Stimulated activated CD4-positive, alpha-beta T cell treated with anti-CD3 and anti-CD28 coated beads, Interleukin-4, amount 100 ng/mL, for 1 hour (primary cell): ENCODE data around the gene TET1.
"Not testable (repeated sequence)": the region's sequence is repeated elsewhere in the genome, so short reads cannot be mapped to it uniquely, and the experiment has no call there.

Experiments
- DNase-seq: peaks from one replicate; pipeline ENCODE4 v3.0.0-alpha.2; 2020

The TET1 gene

GRCh38 chr10:68565658-68566057 lies 5.5 kb downstream of the TET1 start:
- DNase-seq, result no peak

DNA sequence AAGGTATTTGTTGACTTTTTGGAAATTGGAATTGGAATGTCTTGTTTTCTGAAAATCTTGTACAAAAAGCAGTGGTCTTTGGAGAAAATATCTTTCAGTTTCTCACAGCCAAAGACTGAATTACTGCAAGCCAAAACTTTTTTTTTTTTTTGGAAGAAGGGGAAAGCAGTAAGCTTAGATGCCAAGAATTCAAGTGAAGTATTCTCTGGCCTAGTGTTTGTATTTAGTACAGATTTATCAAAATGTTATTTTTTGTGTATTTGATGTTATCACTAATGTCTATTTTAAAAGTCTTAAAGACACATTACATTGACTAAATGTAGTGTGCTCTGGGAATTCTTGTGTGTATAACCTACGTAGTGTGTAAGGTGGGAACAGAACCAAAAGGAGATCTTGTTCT lies 6.2 kb downstream of the TET1 start:
- no peak for DNase-seq

DNA sequence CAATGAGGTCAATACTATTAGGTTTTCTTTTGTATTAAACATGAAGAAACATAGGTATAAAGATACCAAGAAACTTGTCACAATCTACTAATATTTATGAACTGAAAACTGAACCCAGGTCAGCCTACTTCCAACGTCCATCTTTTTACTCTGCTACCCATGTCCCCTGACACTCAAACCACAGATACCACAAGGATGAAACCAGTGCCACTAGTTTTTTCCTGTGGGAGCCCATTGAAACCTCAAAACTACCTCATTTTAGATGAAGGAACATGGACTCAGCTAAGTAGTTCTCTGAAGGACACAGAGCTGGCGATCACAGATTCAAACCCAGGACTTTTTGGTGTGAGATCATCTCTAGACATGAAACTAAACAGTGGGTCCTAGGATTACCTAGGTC lies 6.8 kb downstream of the TET1 start:
- DNase-seq, result no peak

- DNase-seq, result no peak
These were observed 12.0 kb downstream of the TET1 start for GRCh38 chr10:68572151-68572550.

- no peak for DNase-seq
These were observed 13.9 kb downstream of the TET1 start for GRCh38 chr10:68574051-68574450.

GRCh38 chr10:68576118-68576517 lies 16.0 kb downstream of the TET1 start:
- no peak for DNase-seq

- no peak for DNase-seq
These were observed 18.8 kb downstream of the TET1 start for GRCh38 chr10:68578974-68579373.

- not testable (repeated sequence) for DNase-seq
These were observed 24.1 kb downstream of the TET1 start for GRCh38 chr10:68584187-68584586.

DNA sequence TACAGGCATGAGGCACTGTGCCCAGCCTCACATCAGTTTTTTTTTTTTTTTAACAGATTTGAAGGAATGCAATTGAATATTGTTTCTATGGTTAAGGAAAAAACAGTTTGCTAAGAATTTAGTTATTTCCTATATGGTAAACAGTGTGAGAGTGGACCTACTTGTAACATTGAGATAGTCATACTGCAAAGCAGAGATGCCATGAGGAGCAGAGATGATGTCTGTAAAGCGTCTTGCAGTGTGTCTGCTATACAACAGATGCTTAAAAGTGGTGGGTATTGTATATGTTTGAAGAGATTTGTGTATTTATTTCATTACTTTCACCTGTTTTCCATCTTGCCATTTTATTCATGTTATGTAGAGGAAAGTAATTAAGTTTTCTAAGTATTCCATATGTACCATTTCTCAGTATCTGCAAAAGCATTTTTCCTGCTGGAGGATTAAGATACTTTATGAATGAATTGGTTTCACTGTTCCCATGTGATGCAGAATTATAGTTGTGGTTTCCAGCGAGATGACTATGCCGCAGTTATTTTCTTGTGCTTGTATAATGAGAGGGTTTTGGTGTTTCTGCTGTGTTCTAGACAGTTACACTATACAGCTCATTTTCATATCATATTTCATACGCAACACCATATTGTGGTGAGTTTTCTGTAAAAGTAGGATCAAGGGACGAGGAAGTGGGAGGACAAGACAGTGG lies 26.6 kb downstream of the TET1 start:
- DNase-seq, result no peak

DNA sequence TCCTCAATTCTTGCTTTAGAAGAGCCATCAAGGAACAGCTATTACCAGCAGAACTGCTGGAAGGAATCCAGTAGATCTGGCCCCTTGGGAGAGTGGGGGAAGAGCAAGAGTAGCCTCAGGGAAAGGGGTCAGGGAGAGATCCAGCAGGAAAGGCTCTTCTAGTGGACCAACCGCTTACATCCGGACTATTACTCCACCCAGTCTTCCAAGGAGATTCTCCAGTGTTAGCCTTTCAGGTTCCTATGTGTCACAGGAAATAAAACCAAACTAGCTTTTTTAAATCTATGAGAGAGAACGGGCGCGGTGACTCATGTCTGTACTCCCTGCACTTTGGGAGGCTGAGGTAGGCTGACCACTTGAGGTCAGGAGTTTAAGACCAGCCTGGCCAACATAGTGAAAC lies 34.3 kb downstream of the TET1 start:
- no peak for DNase-seq

GRCh38 chr10:68595513-68595912 lies 35.4 kb downstream of the TET1 start:
- DNase-seq, result no peak

- DNase-seq, result no peak
These were observed 37.3 kb downstream of the TET1 start for GRCh38 chr10:68597407-68597806.

GRCh38 chr10:68598978-68599770 lies 39.0 kb downstream of the TET1 start:
- no peak for DNase-seq

DNA sequence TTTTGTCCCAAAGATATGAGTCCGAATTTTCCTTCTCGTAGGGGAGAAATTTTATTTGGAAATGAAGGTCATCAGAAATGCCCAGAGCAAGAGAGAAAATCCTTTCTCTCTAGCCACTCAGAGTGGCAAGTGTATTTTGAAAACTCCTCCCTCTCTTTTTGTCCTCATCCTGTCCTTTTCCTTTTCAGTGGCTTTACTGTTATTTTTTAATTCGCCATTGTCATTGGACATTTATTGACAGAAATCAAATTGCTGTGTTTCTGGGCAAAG lies 39.6 kb downstream of the TET1 start:
- DNase-seq, result no peak

DNA sequence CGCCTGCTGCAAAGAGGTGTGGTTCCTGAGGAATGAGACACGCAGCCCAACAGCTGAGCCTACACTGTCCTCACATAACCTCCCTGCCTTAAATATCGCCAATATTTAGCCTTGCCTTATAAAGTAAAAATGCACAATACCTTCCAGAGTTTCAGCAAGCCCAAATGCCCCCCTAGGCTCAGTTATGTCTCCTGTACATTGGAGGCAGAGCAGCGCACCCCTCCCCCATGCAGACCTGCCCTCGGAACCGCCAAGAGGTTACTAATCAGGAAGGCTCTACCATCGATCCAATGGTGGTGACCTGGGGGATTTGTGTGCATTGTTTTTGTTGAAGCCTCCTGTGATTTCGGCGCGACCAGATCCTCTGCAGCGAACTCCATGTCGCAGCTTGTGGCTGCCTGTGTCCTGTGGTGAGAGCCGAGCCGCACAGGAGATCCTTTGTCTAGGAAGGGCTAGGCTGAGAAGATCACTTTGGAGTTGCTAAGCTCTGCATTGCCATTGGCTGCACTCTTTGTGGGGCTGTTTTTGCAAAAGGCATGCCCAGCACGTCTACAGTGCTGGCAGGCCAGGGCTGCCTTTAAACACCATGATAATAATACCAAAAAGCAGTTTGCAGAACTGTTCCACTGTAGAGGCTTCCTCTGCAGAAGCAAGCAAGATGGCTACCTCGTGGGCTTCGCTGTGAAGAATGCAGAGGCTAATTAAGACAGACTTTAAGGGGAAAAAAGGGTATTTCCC lies 40.1 kb downstream of the TET1 start:
- peak; percentile 43 for DNase-seq

DNA sequence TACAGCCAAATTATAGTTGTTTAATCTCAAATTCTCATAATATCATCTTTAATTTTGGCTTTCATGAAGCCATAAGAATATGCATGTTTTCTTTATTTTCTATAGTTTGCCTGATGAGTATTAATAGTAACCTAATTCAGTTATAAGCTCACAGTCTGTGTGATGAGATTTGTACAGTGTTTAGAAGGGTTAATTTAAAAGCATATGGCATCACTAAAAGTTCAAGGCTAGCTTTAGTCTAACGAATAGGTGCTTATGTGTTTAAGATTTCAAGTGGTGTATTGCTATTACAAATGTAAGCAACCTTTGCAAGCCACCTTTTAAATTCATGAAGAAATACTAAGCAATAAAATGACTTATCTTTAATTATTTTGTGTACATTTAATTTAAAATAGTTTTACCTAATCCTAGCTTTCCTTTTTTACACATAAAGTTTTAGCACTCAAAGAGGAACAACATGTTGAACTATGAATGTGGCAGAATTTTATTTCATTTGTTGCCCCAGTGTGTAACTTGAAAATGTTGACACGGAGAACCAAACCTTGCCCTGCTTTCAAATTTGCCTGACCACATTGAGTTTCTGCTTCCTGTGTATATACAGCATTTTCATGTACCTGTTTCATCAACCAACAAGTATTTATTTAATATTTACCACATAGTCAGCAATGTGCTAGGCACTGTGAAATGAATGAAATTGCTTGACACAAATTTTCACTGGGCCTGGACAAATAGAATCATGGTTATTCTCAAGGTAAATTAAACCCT lies 41.5 kb downstream of the TET1 start:
- no peak for DNase-seq

- no peak for DNase-seq
These were observed 42.3 kb downstream of the TET1 start for GRCh38 chr10:68602434-68602833.

- DNase-seq, result no peak
These were observed 43.6 kb downstream of the TET1 start for GRCh38 chr10:68603766-68604165.

DNA sequence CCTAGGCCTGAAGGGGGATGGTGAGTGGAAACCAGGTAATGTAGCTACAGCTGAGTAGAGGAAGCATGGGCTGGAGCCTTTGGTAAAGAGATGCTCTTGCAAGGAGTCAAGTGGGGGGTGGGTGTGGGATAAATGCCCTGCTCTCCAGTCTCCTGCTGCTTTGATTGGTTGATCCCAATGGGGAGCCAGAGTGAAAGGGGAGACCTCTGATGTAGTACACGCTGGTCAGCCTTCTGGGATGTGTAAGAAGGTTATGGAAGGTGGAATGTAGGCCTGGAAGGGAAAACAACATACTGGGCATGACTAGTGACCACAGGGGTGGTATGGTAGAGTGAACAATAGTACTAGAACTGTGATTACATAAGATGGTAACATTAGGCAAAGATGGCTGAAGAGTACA lies 44.3 kb downstream of the TET1 start:
- no peak for DNase-seq

GRCh38 chr10:68606918-68607317 lies 46.8 kb downstream of the TET1 start:
- DNase-seq, result no peak

DNA sequence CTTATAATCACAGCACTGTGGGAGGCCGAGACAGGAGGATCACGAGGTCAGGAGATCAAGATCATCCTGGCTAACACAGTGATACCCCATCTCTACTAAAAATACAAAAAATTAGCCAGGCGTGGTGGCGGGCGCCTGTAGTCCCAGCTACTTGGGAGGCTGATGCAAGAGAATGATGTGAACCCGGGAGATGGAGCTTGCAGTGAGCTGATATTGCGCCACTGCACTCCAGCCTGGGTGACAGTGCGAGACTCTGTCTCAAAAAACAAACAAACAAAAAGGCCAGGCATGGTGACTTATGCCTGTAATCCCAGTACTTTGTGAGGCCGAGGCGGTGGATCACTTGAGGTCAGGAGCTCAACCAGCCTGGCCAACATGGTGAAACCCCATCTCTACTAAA lies 49.9 kb downstream of the TET1 start:
- not testable (repeated sequence) for DNase-seq

DNA sequence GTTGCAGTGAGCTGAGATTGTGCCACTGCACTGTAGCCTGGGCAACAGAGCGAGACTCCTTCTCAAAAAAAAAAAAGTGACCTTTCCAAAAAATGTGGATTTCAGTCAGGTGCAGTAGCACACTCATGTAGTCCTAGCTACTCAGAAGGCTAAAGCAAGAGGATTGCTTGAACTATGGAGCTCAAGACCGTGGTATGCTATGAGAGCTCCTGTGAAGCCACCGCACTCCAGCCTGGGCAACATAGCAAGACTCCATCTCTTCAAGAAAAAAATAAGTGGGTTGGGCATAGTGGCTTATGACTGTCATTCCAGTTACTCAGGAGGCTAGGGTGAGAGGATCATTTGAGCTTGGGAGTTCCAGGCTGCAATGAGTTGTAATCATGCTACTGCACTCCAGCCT lies 51.1 kb downstream of the TET1 start:
- no peak for DNase-seq

- not testable (repeated sequence) for DNase-seq
These were observed 53.8 kb downstream of the TET1 start for GRCh38 chr10:68613974-68614373.
